HG02610 (cell line): ENCODE results near the gene ARHGEF7.
"Not testable (repeated sequence)": the region's sequence is repeated elsewhere in the genome, so short reads cannot be mapped to it uniquely, and the experiment has no call there.

Source experiments
- ATAC-seq: cut with Tn5 transposase; IDR thresholded peaks from one replicate; pipeline ENCODE4 v1.9.1; 2021; ENCODE audit warnings: mild to moderate bottlenecking, moderate library complexity; ENCODE audit not compliant: unreplicated experiment

The ARHGEF7 gene

GRCh38 chr13:111166882-111167675 lies 52.0 kb downstream of the ARHGEF7 start:
- peak; percentile 49 for ATAC-seq

- no peak for ATAC-seq
Measured at GRCh38 chr13:111168107-111168506, 53.0 kb downstream of the ARHGEF7 start.

DNA sequence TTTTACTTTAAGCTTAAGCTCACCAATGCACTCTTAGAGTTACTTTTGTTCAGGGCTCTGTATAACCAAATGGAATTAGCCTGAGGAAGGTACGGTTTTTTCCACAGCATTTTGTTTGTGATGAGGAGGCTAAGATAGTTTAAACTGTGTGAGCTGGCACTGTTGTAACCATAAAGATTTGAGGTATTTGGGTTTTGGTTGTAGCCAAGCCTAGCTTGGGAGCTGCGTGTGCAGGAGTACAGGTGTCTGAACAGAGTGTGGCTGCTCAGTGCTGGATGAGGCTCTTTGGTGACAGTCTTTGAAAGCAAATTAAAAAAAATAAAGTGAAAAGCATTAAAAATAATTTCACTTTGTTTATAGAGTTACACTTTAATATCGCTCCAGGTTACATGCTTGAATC lies 56.0 kb downstream of the ARHGEF7 start:
- no peak for ATAC-seq

- ATAC-seq = no peak
Measured at GRCh38 chr13:111171629-111172028, 56.5 kb downstream of the ARHGEF7 start.

GRCh38 chr13:111174377-111175114 lies 59.4 kb downstream of the ARHGEF7 start:
- ATAC-seq = no peak

DNA sequence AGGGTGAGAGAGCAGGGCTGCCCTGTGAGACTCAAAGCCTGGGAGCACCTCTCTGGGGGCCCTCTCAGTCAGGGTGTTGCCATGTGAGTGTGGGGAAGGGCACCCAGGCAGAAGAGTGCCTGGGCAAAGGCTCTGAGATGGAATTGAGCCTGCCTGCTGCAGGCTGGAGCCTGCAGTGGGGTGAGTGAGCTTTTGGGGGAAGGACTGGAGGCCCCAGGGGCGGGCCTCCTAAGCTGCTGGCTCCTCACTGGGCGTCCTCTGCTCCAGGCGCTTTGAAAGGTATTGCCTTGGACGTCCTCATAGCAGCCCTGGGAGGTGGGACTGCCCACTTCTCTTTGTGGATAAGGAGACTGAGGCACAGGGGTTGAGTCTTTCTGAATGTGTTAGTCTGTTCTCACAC lies 60.3 kb downstream of the ARHGEF7 start:
- no peak for ATAC-seq

- ATAC-seq = no peak
Measured at GRCh38 chr13:111175935-111176334, 60.8 kb downstream of the ARHGEF7 start.

DNA sequence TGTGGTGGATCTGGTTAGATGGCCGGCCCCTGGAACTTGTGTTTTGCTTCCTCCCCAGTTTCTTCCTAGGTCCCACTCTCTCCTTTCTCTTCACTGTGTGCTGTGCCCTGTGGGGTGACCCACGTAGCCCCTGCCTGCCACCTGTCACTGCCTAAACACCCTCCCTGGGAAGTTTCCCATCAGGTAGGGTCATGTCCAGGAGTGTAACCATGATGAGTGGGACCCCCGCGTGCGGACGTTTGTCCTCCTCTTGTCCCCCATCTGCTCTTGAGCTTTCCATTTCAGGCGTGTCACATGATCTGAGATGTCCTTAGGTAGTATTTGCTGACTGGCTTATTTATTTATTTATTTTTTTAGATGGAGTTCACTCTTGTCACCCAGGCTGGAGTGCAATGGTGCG lies 61.3 kb downstream of the ARHGEF7 start:
- ATAC-seq = no peak

DNA sequence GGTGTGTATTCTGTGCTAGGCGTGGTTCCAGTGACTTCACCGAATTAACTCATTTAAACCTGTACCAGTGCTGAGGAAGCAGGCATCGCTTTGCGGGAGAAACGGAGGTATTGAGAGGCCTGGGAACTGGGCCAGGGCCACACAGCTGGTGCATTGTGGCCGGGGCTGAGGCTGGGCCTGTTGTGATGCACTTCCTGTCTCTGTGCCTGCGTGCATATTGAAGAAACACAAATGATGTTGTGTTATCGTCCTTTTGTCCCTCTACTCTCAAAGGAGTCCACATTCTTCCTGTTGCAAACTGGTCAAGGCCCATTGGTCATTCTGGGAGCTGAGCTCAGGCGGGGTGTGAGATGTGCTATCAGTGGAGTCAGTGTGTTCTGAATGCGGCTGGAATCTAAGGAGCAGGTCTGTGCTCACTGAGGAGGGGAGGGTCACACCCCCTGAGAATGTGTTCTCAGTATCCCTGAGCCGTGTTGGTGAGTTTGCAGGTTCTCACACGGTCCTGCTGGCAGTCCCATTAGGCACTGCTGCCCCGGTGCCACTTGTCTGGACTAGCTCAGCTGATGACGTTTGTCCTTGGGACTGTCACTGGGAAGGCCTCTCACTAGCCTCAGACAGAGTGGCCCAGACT lies 62.1 kb downstream of the ARHGEF7 start:
- ATAC-seq = peak; percentile 78

GRCh38 chr13:111177921-111178320 lies 62.8 kb downstream of the ARHGEF7 start:
- ATAC-seq = no peak

DNA sequence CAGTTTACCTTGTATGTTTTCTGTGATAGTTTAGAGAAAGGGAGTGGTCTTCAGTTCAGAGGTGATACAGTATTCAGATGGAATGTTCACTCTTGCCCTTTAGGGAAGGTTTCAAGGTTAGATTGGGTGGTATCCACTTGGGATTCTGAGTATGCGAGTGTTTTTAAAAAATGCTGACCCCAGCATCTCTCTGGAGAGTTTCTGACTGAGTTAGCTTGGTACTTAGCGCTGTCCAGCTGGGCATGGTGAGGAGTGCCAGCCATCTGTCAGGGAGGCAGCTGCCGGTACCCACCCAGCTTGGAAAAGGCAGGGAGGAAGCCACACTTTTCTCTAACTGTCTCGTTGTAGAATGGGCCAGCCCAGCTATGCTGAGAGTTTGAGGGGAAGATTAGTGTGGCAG lies 63.3 kb downstream of the ARHGEF7 start:
- ATAC-seq = no peak

GRCh38 chr13:111179908-111180760 lies 65.0 kb downstream of the ARHGEF7 start:
- no peak for ATAC-seq

GRCh38 chr13:111181977-111182376 lies 66.9 kb downstream of the ARHGEF7 start:
- no peak for ATAC-seq

GRCh38 chr13:111183087-111183645 lies 68.1 kb downstream of the ARHGEF7 start:
- ATAC-seq = no peak

DNA sequence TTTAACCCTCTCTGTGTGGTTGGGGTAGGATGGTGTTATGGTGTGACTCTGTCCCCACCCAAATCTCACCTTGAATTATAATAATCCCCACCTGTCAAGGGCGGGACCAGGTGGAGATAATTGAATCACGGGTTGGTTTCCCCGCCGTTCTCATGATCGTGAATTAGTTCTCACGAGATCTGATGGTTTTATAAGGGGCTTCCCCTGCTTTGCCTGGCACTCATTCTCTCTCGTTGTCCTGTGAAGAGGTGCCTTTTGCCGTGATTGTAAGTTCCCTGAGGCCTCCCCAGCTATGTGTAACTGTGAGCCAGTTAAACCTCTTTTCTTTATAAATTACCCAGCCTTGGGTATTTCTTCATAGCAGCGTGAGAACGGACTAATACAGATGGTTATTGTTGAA lies 68.8 kb downstream of the ARHGEF7 start:
- ATAC-seq = no peak

DNA sequence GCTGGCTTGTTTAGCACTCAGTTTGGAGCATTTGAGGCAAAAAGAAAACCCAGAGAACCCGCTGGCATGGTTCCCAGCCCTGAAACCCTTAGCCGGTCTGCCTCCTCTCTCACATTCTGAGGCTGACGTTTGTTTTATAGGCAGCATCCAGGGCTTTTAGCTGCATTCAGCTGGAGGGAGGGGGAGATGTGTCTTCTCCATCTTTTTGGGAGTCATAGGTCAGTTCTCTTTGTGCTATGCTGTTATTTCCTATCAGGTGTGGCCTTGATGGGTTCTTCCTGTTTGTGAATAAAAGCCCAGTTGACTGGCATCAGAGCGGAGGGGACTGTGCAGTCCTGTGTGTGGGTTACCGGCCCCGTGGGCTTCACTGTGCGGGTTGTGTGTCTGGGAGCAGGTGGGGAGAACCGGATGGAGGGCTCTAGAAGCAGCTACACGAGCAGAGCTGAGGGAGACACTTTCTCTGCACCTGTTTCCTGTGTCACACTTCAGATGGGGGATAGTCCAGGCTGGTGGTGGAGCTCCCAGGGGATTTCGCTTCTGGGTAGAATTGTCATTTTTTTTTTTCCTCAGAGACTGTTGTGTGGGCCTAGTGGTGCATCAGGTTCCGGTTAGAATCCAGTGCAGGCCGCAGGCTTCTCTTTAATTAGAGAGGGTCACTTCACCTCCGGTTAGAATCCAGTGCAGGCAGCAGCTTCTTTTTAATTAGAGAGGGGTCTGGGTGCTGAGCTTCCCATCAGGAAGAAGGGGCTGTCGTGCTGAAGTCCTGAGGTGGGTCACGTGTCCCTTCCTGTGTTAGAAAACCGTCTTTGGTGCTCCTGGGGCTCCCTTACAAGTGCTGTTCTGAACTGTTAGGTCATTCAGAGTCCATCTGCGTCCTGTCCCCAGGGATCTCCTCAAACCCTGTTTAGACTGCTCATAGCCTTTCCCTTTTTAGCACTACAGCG lies 69.6 kb downstream of the ARHGEF7 start:
- peak; percentile 76 for ATAC-seq

DNA sequence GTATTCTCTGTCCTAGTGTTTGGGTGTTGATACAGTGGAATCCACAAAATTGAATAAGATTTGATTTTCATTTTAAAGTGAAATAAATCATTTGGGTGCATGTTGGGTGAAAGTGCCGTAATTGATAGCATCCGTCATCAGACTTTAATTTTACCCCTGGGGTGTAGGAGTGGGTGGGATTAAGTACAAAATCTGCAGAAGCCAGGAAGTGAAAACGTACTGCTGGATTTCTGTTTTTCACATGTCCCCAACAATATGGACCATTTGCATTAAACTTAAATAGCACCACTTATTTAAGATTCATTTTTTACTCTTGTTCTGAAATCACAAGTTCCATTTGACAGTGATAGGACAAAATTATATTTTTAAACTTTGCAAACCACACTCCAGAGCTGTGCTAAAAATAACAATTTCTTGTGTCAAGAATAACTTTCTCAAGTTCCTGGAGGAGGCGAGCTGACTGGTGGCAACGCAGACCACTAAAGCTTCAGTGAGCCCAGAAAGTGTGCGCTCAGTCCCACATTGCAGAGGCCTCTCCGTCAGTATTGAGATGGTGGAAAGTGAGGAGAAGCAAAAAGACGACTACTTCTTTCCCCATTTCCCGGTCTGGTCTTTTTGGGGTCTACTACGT lies 71.3 kb downstream of the ARHGEF7 start:
- ATAC-seq = no peak

GRCh38 chr13:111187960-111188541 lies 72.9 kb downstream of the ARHGEF7 start:
- ATAC-seq = peak; percentile 27

- ATAC-seq = not testable (repeated sequence)
Measured at GRCh38 chr13:111189064-111189505, 74.0 kb downstream of the ARHGEF7 start.
